ENCODE results near the gene THAP10.

DNA sequence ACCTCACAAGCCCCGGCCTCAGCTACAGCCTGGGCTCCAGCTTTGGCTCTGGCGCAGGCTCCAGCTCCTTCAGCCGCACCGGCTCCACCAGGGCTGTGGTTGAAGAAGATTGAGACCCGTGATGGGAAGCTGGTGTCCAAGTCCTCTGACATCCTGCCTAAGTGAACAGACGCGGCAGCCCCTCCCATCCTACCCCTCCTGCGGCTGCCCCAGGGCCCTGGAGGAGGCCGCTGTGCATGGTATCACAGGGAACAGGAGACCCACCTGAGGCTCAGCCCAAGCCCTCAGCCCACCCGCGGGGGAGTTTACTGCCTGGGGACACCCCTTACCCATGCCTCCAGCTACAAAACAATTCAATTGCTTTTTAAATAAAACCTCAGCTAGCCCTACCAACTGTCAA, 32.2 kb downstream of the THAP10 start:
- TF ChIP-seq, protein P1, sequence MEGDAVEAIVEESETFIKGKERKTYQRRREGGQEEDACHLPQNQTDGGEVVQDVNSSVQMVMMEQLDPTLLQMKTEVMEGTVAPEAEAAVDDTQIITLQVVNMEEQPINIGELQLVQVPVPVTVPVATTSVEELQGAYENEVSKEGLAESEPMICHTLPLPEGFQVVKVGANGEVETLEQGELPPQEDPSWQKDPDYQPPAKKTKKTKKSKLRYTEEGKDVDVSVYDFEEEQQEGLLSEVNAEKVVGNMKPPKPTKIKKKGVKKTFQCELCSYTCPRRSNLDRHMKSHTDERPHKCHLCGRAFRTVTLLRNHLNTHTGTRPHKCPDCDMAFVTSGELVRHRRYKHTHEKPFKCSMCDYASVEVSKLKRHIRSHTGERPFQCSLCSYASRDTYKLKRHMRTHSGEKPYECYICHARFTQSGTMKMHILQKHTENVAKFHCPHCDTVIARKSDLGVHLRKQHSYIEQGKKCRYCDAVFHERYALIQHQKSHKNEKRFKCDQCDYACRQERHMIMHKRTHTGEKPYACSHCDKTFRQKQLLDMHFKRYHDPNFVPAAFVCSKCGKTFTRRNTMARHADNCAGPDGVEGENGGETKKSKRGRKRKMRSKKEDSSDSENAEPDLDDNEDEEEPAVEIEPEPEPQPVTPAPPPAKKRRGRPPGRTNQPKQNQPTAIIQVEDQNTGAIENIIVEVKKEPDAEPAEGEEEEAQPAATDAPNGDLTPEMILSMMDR (IDR thresholded peaks at IDR 0.05), result no peak
- no peak for TF ChIP-seq POLR2A (IDR thresholded peaks at IDR 0.05)
